Endothelial cell of umbilical vein (primary cell): ENCODE data around the gene TMEM185A. TPM values are rescaled to one million over a fixed set of nuclear protein-coding genes. Genes with fewer than 3 reads are reported as not detected.
"Not testable (repeated sequence)": the region's sequence is repeated elsewhere in the genome, so short reads cannot be mapped to it uniquely, and the experiment has no call there.

Experiments
- BruUV-seq: library from RNA; stranded (reverse); fragments of 400-500 nt; replicated peaks from 2 replicates; lab custom pipeline; 2021; lab: Mats Ljungman, UMichigan
- CTCF ChIA-PET: fragments of 300-600, 350-600 bp; sonication (Branson Sonifier 250); formaldehyde crosslinking; loops from one replicate; lab custom pipeline; 2021; ENCODE audit warnings: antibody characterized with exemption, inconsistent platforms; lab: Charles Lee
- POLR2A ChIA-PET: fragments of 300-600, 350-600 bp; sonication (Branson Sonifier 250); formaldehyde crosslinking; loops from one replicate; lab custom pipeline; 2021; ENCODE audit warnings: antibody characterized with exemption, inconsistent platforms; lab: Charles Lee
- DNase-seq: peaks from one replicate; pipeline ENCODE4 v3.0.0-alpha.2; 2011; ENCODE audit warnings: low read depth, low spot score
- FAIRE-seq: peaks from 2 replicates; lab custom pipeline; 2011; peaks lifted over from hg19 to GRCh38; lab: Jason Lieb, UNC
- H2AFZ ChIP-seq: 2 replicates; pipeline ENCODE4 v1.6.0; 2012; ENCODE audit warnings: low read depth, low read length, control low read depth, inconsistent platforms
- H3K27ac ChIP-seq: 2 replicates; pipeline ENCODE4 v1.5.1; 2011; ENCODE audit warnings: low read depth, mild to moderate bottlenecking, control low read depth, low read length, moderate library complexity; ENCODE audit not compliant: insufficient read depth
- H3K27me3 ChIP-seq, 2 experiments: 2 replicates each; pipeline versions ENCODE4 v1.6.0 to v1.6.1; 2011; ENCODE audit warnings: low read length in 2 of 2, mixed read lengths in 1 of 2; ENCODE audit not compliant: control insufficient read depth in 2 of 2, insufficient read depth in 2 of 2
- H3K36me3 ChIP-seq, 2 experiments: 2 replicates in 1 of 2; 3 replicates in 1 of 2; pipeline ENCODE4 v1.5.1; 2011; ENCODE audit warnings: low read length in 2 of 2, mild to moderate bottlenecking in 1 of 2, moderate library complexity in 1 of 2; ENCODE audit not compliant: control insufficient read depth in 2 of 2, insufficient read depth in 2 of 2; ENCODE audit errors: extremely low read depth in 1 of 2
- H3K4me1 ChIP-seq: 3 replicates; pipeline ENCODE4 v1.5.1; 2011; ENCODE audit warnings: mild to moderate bottlenecking, low read length; ENCODE audit not compliant: control insufficient read depth, insufficient read depth; ENCODE audit errors: extremely low read depth
- H3K4me2 ChIP-seq: 2 replicates; pipeline ENCODE4 v1.6.1; 2011; ENCODE audit warnings: low read length, control low read depth, mixed read lengths; ENCODE audit not compliant: insufficient read depth
- H3K4me3 ChIP-seq, 3 experiments: fragments of 200-600 bp in 1 of 3; sonication (generic), shearing (Covaris generic) in 1 of 3; replicated peaks in 1 of 3; 2 replicates each; pipeline ENCODE4 v1.5.1; 2011 to 2016; ENCODE audit warnings: control low read depth in 3 of 3, low read length in 3 of 3, mild to moderate bottlenecking in 2 of 3, inconsistent platforms in 1 of 3, low read depth in 1 of 3, moderate library complexity in 1 of 3; ENCODE audit not compliant: insufficient read depth in 1 of 3
- H3K79me2 ChIP-seq: 2 replicates; pipeline ENCODE4 v1.6.0; 2012; ENCODE audit warnings: low read length, inconsistent platforms; ENCODE audit not compliant: control insufficient read depth, insufficient read depth
- H3K9ac ChIP-seq: replicated peaks from 2 replicates; pipeline ENCODE3; 2011; ENCODE audit warnings: low read length, control low read depth; ENCODE audit not compliant: insufficient read depth; ENCODE audit errors: extremely low read depth
- H3K9me1 ChIP-seq: replicated peaks from 3 replicates; pipeline ENCODE4 v1.6.0; 2011; ENCODE audit warnings: mild to moderate bottlenecking, low read length; ENCODE audit not compliant: control insufficient read depth, insufficient read depth; ENCODE audit errors: extremely low read depth
- H3K9me3 ChIP-seq: replicated peaks from 2 replicates; pipeline ENCODE4 v1.5.1; 2012; ENCODE audit warnings: low read length, inconsistent platforms; ENCODE audit not compliant: control insufficient read depth, insufficient read depth
- H4K20me1 ChIP-seq: replicated peaks from 2 replicates; pipeline ENCODE3; 2011; ENCODE audit warnings: mild to moderate bottlenecking, low read length; ENCODE audit not compliant: control insufficient read depth, insufficient read depth; ENCODE audit errors: extremely low read depth
- dilution Hi-C: fragments of 300-500 bp; cut with MboI; formaldehyde crosslinking; loops from one replicate; pipeline ENCODE4 v1.15.0; 2019; ENCODE audit warnings: low sequenced_read_pairs; ENCODE audit not compliant: extremely low pct_ligation_motif_present
- intact Hi-C: fragments of 100-400 bp; cut with micrococcal nuclease; formaldehyde crosslinking; loops from one replicate; pipeline ENCODE4 v1.10.0; 2022
- polyA plus RNA-seq, 4 experiments: library from polyadenylated mRNA; depleted of rRNA in 3 of 4; stranded (reverse) in 3 of 4; unstranded in 1 of 4; fragments of >200 nt; gene quantifications; 2 replicates each; pipeline versions ENCODE4 v1.2.1 to v1.2.3, GENCODE V29; 2011 to 2012; ENCODE audit warnings: missing spikeins in 1 of 4
- total RNA-seq: library from RNA; stranded (reverse); gene quantifications from 2 replicates; pipeline ENCODE4 v1.2.3, GENCODE V29; 2021

Gene TMEM185A
- total and polyA plus RNA-seq, 2 donors (not counting 3 experiments of a cell fraction or from before 2014, with no cell fraction given) = 16.9 to 29.7 TPM

GRCh38 chrX:149546962-149547361, 84.6 kb downstream of the TMEM185A start:
- POLR2A ChIA-PET, CTCF ChIA-PET, DNase-seq, H4K20me1 ChIP-seq, H3K4me1 ChIP-seq, H3K27me3 ChIP-seq, intact Hi-C loops, H3K36me3 ChIP-seq, H3K79me2 ChIP-seq, H2AFZ ChIP-seq, BruUV-seq, dilution Hi-C loops, H3K9me1 ChIP-seq, H3K9ac ChIP-seq, H3K9me3 ChIP-seq, H3K4me3 ChIP-seq, H3K27ac ChIP-seq, H3K4me2 ChIP-seq: not testable (repeated sequence)
- FAIRE-seq = peak; percentile 63

Other genes starting within 250 kb of the TMEM185A start
- gene IDS, start 126.5 kb downstream of the TMEM185A start, total RNA-seq = 35.2 and 42.2 TPM in 2 replicates
- gene IDS, start 126.5 kb downstream of the TMEM185A start, polyA plus RNA-seq = 42.9 and 44.0 TPM in 2 replicates
- 17.5 and 24.6 TPM in 2 replicates for gene EOLA1, start 90.8 kb downstream of the TMEM185A start, total RNA-seq
- gene EOLA1, start 90.8 kb downstream of the TMEM185A start, polyA plus RNA-seq = 11.2 and 12.5 TPM in 2 replicates
- not detected in 2 replicates for gene HSFX3, start 81.9 kb downstream of the TMEM185A start, total RNA-seq
- gene HSFX3, start 81.9 kb downstream of the TMEM185A start, polyA plus RNA-seq = not detected in 2 replicates
- not detected in 2 replicates for gene MAGEA9B, start 44.3 kb downstream of the TMEM185A start, total RNA-seq
- not detected in 2 replicates for gene MAGEA9B, start 44.3 kb downstream of the TMEM185A start, polyA plus RNA-seq
- 0.55 TPM in 1 of 2 replicates, not detected in the other for gene HSFX2, start 36.5 kb downstream of the TMEM185A start, total RNA-seq
- 0.11 and 0.86 TPM in 2 replicates for gene HSFX2, start 36.5 kb downstream of the TMEM185A start, polyA plus RNA-seq
- gene MAGEA11, start 80.3 kb upstream of the TMEM185A start, total RNA-seq = not detected in 2 replicates
- gene MAGEA11, start 80.3 kb upstream of the TMEM185A start, polyA plus RNA-seq = not detected in 2 replicates
- 0.53 and 0.88 TPM in 2 replicates for gene HSFX1, start 142.3 kb upstream of the TMEM185A start, total RNA-seq
- gene HSFX1, start 142.3 kb upstream of the TMEM185A start, polyA plus RNA-seq = 0.41 and 0.68 TPM in 2 replicates
- gene MAGEA9, start 150.1 kb upstream of the TMEM185A start, total RNA-seq = not detected in 2 replicates
- gene MAGEA9, start 150.1 kb upstream of the TMEM185A start, polyA plus RNA-seq = not detected in 2 replicates
- not detected in 2 replicates for gene MAGEA8, start 249.4 kb upstream of the TMEM185A start, total RNA-seq
- not detected in 2 replicates for gene MAGEA8, start 249.4 kb upstream of the TMEM185A start, polyA plus RNA-seq